Neural progenitor cell (in vitro differentiated cells): ENCODE data around the gene USP15. TPM values are rescaled to one million over a fixed set of nuclear protein-coding genes. Genes with fewer than 3 reads are reported as not detected.

Experiments used
- DNase-seq: peaks from one replicate; pipeline ENCODE4 v3.0.0-alpha.2; 2016; ENCODE audit warnings: low spot score
- H2AFZ ChIP-seq: fragments of 200-600 bp; sonication (generic); replicated peaks from 2 replicates; pipeline ENCODE4 v1.6.1; 2016; ENCODE audit warnings: antibody characterized with exemption
- H3F3A ChIP-seq: fragments of 200-600 bp; sonication (generic); 2 replicates; pipeline ENCODE4 v1.6.1; 2016; ENCODE audit warnings: antibody characterized with exemption, low read depth
- H3K27ac ChIP-seq: fragments of 200-600 bp; sonication (generic); 2 replicates; pipeline ENCODE4 v1.5.1; 2016; ENCODE audit warnings: mild to moderate bottlenecking
- H3K27me3 ChIP-seq: fragments of 200-600 bp; sonication (generic); 2 replicates; pipeline ENCODE4 v1.6.1; 2016; ENCODE audit warnings: mild to moderate bottlenecking, moderate library complexity
- H3K36me3 ChIP-seq: fragments of 200-600 bp; sonication (generic); 2 replicates; pipeline ENCODE4 v1.5.1; 2016
- H3K4me1 ChIP-seq: fragments of 200-600 bp; sonication (generic); 2 replicates; pipeline ENCODE4 v1.6.1; 2016; ENCODE audit warnings: mixed run types
- H3K4me2 ChIP-seq: fragments of 200-600 bp; sonication (generic); 2 replicates; pipeline ENCODE4 v1.6.1; 2016
- H3K4me3 ChIP-seq: fragments of 200-600 bp; sonication (generic); 2 replicates; pipeline ENCODE4 v1.5.1; 2016
- H3K79me2 ChIP-seq: fragments of 200-600 bp; sonication (generic); 2 replicates; pipeline ENCODE4 v1.6.1; 2016; ENCODE audit warnings: low read depth
- H3K9ac ChIP-seq: fragments of 200-600 bp; sonication (generic); 2 replicates; pipeline ENCODE4 v1.6.1; 2016
- H3K9me3 ChIP-seq: fragments of 200-600 bp; sonication (generic); 2 replicates; pipeline ENCODE4 v1.5.1; 2016; ENCODE audit warnings: low read depth
- H4K20me1 ChIP-seq: fragments of 200-600 bp; sonication (generic); 2 replicates; pipeline ENCODE4 v1.6.1; 2016; ENCODE audit warnings: low read depth
- H3K27ac Mint-ChIP-seq: 3 replicates; pipeline ENCODE4 v1.8.0; 2021; ENCODE audit warnings: mixed read lengths
- H3K27me3 Mint-ChIP-seq: 2 replicates; pipeline ENCODE4 v1.8.0; 2022; ENCODE audit warnings: low read depth, mild to moderate bottlenecking, inconsistent platforms, moderate library complexity, mixed read lengths; ENCODE audit not compliant: insufficient read depth
- H3K36me3 Mint-ChIP-seq: 3 replicates; pipeline ENCODE4 v1.8.0; 2021; ENCODE audit warnings: mixed read lengths
- H3K4me1 Mint-ChIP-seq: 3 replicates; pipeline ENCODE4 v1.8.0; 2021; ENCODE audit warnings: mixed read lengths
- H3K4me3 Mint-ChIP-seq: 3 replicates; pipeline ENCODE4 v1.8.0; 2021; ENCODE audit warnings: mild to moderate bottlenecking, moderate library complexity, mixed read lengths
- H3K9me3 Mint-ChIP-seq: 3 replicates; pipeline ENCODE4 v1.8.0; 2020; ENCODE audit warnings: mixed read lengths
- CTCF ChIP-seq: fragments of 200-600 bp; sonication (generic); IDR thresholded peaks from 2 replicates; pipeline ENCODE4 v1.5.1; 2017; ENCODE audit warnings: antibody characterized with exemption, mild to moderate bottlenecking
- EZH2 ChIP-seq: fragments of 200-600 bp; sonication (generic); IDR thresholded peaks from 2 replicates; pipeline ENCODE4 v1.6.1; 2017; ENCODE audit warnings: antibody characterized with exemption, mild to moderate bottlenecking, moderate library complexity
- EZH2phosphoT487 ChIP-seq: fragments of 200-600 bp; sonication (generic); IDR thresholded peaks from 2 replicates; pipeline ENCODE4 v1.6.1; 2017; ENCODE audit warnings: antibody characterized with exemption
- total RNA-seq: library from RNA; depleted of rRNA; stranded (reverse); fragments of >200 nt; gene quantifications from 2 replicates; pipeline ENCODE4 v1.2.3, GENCODE V29; 2015; ENCODE audit warnings: low replicate concordance

The USP15 gene
- total RNA-seq, 1 donor from 2014 or later: 36.0 TPM

GRCh38 chr12:62403031-62403430 lies 142.8 kb downstream of the USP15 start:
- no peak overlapping the region for H3K27ac Mint-ChIP-seq

GRCh38 chr12:62407587-62407986 lies 147.4 kb downstream of the USP15 start:
- Mint-ChIP-seq H3K9me3 (no peaks in the 10 kb centered on the region), H3K27ac (no peak overlapping the region), H3K4me3 (no peak overlapping the region), H3K4me1 (peaks cover 2% of the 10 kb centered on the region), H3K27me3 (no peaks in the 10 kb centered on the region), H3K36me3 (no peaks in the 10 kb centered on the region)
- Histone ChIP-seq H3K27ac (no peak overlapping the region), H3K9ac (no peak overlapping the region), H3K4me3 (no peak overlapping the region), H4K20me1 (no peaks in the 10 kb centered on the region), H2AFZ (no peak overlapping the region), H3F3A (no peaks in the 10 kb centered on the region), H3K4me2 (no peak overlapping the region), H3K4me1 (no peaks in the 10 kb centered on the region), H3K9me3 (no peaks in the 10 kb centered on the region), H3K79me2 (no peaks in the 10 kb centered on the region), H3K27me3 (no peaks in the 10 kb centered on the region), H3K36me3 (no peaks in the 10 kb centered on the region)
- TF ChIP-seq EZH2phosphoT487 (no peak), EZH2 (no peak), CTCF (no peak)
- no peak for DNase-seq

More at GRCh38 chr12:62403031-62403430, 142.8 kb downstream of the USP15 start:
- TF ChIP-seq EZH2phosphoT487 (no peak), CTCF (no peak), EZH2 (no peak)
- Histone ChIP-seq H3K36me3 (no peaks in the 10 kb centered on the region), H3K9me3 (no peaks in the 10 kb centered on the region), H3K4me2 (no peak overlapping the region), H3K27me3 (no peaks in the 10 kb centered on the region), H3F3A (no peaks in the 10 kb centered on the region), H3K9ac (no peak overlapping the region), H4K20me1 (no peaks in the 10 kb centered on the region), H3K27ac (no peak overlapping the region), H3K4me1 (no peaks in the 10 kb centered on the region), H3K4me3 (no peak overlapping the region), H3K79me2 (no peaks in the 10 kb centered on the region), H2AFZ (no peak overlapping the region)
- Mint-ChIP-seq H3K4me3 (no peak overlapping the region), H3K27me3 (no peaks in the 10 kb centered on the region), H3K9me3 (no peaks in the 10 kb centered on the region), H3K4me1 (no peaks in the 10 kb centered on the region), H3K36me3 (peaks cover 1% of the 10 kb centered on the region)
- no peak for DNase-seq

GRCh38 chr12:62409068-62409467 lies 148.9 kb downstream of the USP15 start:
- Mint-ChIP-seq H3K27me3 (no peaks in the 10 kb centered on the region), H3K4me1 (peaks cover 2% of the 10 kb centered on the region), H3K9me3 (no peaks in the 10 kb centered on the region), H3K4me3 (no peak overlapping the region), H3K36me3 (no peaks in the 10 kb centered on the region), H3K27ac (no peak overlapping the region)
- H3K4me1 ChIP-seq: no peaks in the 10 kb centered on the region
- no peak overlapping the region for H3K4me3 ChIP-seq
- H3K79me2 ChIP-seq: no peaks in the 10 kb centered on the region
- H3K27me3 ChIP-seq: no peaks in the 10 kb centered on the region
- H2AFZ ChIP-seq: no peak overlapping the region
- H3K36me3 ChIP-seq: no peaks in the 10 kb centered on the region
- H3F3A ChIP-seq: no peaks in the 10 kb centered on the region
- H3K27ac ChIP-seq: no peak overlapping the region
- no peak for TF ChIP-seq EZH2
- TF ChIP-seq CTCF: no peak
- no peak for TF ChIP-seq EZH2phosphoT487
- DNase-seq: no peak
- no peak overlapping the region for H3K9ac ChIP-seq
- no peak overlapping the region for H3K4me2 ChIP-seq
- no peaks in the 10 kb centered on the region for H3K9me3 ChIP-seq
- H4K20me1 ChIP-seq: no peaks in the 10 kb centered on the region
